ENCODE data around the gene DLGAP1.

DNA sequence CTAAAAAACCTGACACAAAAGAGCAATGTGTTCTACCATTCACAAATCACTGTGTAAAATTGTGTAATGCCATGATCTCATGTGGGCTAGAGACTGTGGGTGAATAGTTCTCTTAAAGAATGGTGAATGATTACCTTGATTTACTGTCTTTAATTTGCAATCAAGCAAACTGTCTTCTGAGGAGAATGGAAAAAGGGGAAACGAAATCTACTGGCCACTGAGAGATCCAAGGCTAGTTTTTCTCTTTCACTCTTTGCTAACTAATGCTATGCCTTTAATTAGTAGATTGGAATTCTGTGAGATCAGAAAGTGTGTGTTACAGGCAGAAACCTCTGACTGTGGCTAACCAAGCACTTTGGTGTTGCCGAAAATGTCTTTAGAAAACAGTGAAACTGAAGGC is 582.5 kb downstream of the DLGAP1 start:
- TF ChIP-seq CTCF (IDR thresholded peaks at IDR 0.05 in 4 of 5, conservative IDR thresholded peaks at IDR 0.05 in 1 of 5) (no peak), POLR2A (IDR thresholded peaks at IDR 0.05) (no peak)
